ENCODE results near the gene MPST. TPM values are rescaled to one million over a fixed set of nuclear protein-coding genes. Genes with fewer than 3 reads are reported as not detected.

The MPST gene
- total and polyA plus RNA-seq, 2 donors from 2014 or later, result 44.4 to 167 TPM

DNA sequence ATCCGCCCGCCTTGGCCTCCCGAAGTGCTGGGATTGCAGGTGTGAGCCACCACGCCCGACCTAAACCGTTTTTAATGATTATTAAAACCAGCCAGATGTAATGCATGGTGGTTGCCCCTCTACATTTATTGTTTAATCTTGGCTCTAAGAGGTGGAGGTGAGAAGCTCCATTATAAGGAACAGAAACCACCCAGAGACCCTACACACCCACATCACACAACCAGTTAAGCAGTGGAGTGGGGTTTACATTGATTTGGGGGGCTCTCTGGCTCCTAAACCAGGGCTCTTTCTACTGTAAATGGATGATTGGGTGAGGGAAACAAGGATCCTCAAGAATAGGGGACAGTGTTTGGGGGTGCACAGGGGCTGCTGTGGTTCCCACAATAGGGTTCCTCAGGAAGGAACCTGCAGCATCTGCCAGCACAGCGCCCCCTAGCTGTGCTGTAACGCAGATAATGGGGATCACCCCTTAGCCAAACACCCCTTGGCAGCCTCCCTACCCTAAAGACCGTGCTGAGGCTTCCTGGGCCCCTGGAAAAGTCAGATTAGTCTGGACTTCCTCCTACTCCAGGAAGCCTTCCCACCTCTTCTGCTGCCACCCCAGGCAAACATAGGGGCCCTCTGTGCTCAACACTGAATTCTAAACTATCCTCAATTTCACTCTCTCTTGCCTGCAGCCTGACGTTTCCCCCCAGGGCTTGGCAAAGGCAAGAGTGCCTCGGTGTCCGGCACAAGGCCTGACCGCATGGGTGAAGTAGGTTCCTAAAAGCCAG, 2.4 kb downstream of the MPST start:
- peaks cover 0 to 31% (median 5%) of the 10 kb centered on the region in 3 donors for H3K4me1 ChIP-seq (ENCODE audit: control insufficient read depth in 2 of 3, insufficient read depth in 2 of 3, low read depth in 1 of 3, low read length in 3 of 3)
- peak in 2 of 5 donors; percentile 58 to 59 for DNase-seq
- peak overlapping the region in 1 of 2 donors; percentile 39 for H3K27ac ChIP-seq (ENCODE audit: low read depth in 2 of 2, low read length in 2 of 2)

DNA sequence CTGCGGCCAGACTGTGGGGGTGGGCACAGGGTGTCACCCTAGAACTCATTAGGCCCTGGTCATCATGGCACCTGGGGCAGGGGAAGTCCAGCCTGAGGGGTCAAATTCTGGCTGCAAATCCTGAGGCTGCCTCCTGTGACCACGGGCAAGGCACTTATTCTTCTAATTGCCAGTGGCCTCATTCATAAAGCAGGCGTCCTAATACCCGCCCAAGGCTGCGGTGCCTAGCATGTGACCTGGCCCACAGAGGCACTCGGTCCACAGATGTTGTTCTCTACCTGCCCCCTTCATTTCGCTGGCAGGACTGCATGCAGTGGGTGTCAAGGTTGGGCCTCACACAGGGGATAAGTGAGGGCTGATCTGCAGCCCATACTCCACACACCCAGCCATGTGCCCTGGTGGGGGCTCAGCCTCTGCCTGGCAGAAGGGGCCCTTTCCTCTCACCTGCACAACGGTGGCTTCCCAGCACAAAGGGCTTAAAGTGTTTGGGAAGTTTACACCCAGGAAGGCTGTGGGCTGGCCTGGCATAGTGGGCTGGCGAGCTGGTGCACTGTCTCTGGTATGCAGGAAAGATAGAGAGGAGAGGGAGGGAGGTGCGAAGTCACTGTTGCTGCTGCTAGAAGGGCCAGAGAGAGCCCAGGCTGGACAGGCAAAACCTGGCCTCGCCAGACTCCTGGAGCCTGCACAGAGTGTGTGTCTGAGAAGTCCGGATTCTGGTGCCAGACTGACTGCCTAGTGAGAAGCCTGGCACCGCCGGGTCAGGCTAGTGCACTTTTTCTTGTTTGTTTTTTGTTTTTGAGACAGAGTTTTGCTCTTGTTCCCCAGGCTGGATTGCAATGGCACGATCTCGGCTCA, 3.2 kb downstream of the MPST start:
- Histone ChIP-seq H3K9ac (ENCODE audit: low read length in 3 of 3) (peak overlapping the region in 1 of 3 donors; percentile 38), H3K27ac (ENCODE audit: low read depth in 2 of 2, low read length in 2 of 2) (peak overlapping the region in 1 of 2 donors; percentile 39), H3K27me3 (ENCODE audit: control insufficient read depth, insufficient read depth, low read length) (no peaks in the 10 kb centered on the region), H3K4me1 (ENCODE audit: control insufficient read depth in 2 of 3, insufficient read depth in 2 of 3, low read depth in 1 of 3, low read length in 3 of 3) (peaks cover 0 to 30% (median 5%) of the 10 kb centered on the region in 3 donors), H3K4me3 (ENCODE audit: low read length in 3 of 3) (no peak overlapping the region), H3K9me3 (ENCODE audit: control insufficient read depth in 2 of 3, insufficient read depth in 1 of 3, low read length in 3 of 3) (no peaks in the 10 kb centered on the region), H3K36me3 (ENCODE audit: control insufficient read depth in 2 of 3, insufficient read depth in 3 of 3, low read length in 3 of 3) (peaks cover 2 to 11% (median 2%) of the 10 kb centered on the region in 3 donors)
- no peak for FAIRE-seq
- peak in 1 of 5 donors; percentile 59 for DNase-seq
- TF ChIP-seq, protein P1, sequence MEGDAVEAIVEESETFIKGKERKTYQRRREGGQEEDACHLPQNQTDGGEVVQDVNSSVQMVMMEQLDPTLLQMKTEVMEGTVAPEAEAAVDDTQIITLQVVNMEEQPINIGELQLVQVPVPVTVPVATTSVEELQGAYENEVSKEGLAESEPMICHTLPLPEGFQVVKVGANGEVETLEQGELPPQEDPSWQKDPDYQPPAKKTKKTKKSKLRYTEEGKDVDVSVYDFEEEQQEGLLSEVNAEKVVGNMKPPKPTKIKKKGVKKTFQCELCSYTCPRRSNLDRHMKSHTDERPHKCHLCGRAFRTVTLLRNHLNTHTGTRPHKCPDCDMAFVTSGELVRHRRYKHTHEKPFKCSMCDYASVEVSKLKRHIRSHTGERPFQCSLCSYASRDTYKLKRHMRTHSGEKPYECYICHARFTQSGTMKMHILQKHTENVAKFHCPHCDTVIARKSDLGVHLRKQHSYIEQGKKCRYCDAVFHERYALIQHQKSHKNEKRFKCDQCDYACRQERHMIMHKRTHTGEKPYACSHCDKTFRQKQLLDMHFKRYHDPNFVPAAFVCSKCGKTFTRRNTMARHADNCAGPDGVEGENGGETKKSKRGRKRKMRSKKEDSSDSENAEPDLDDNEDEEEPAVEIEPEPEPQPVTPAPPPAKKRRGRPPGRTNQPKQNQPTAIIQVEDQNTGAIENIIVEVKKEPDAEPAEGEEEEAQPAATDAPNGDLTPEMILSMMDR (IDR thresholded peaks at IDR 0.05; ENCODE audit: borderline replicate concordance, extremely low read depth, insufficient read depth), result no peak
- intact Hi-C loops (cut with DNase I), result no loop called here

More for the DNA sequence above, 2.4 kb downstream of the MPST start:
- Histone ChIP-seq H3K9ac (ENCODE audit: low read length in 3 of 3) (peak overlapping the region in 1 of 3 donors; percentile 38), H3K27me3 (ENCODE audit: control insufficient read depth, insufficient read depth, low read length) (no peaks in the 10 kb centered on the region), H3K36me3 (ENCODE audit: control insufficient read depth in 2 of 3, insufficient read depth in 3 of 3, low read length in 3 of 3) (peaks cover 2 to 8% (median 2%) of the 10 kb centered on the region in 3 donors), H3K9me3 (ENCODE audit: control insufficient read depth in 2 of 3, insufficient read depth in 1 of 3, low read length in 3 of 3) (no peaks in the 10 kb centered on the region), H3K4me3 (ENCODE audit: low read length in 3 of 3) (no peak overlapping the region)
- intact Hi-C loops (cut with DNase I), result no loop called here
- FAIRE-seq, result no peak
- TF ChIP-seq, protein P1 (IDR thresholded peaks at IDR 0.05; ENCODE audit: borderline replicate concordance, extremely low read depth, insufficient read depth), result peak; percentile 56

DNA sequence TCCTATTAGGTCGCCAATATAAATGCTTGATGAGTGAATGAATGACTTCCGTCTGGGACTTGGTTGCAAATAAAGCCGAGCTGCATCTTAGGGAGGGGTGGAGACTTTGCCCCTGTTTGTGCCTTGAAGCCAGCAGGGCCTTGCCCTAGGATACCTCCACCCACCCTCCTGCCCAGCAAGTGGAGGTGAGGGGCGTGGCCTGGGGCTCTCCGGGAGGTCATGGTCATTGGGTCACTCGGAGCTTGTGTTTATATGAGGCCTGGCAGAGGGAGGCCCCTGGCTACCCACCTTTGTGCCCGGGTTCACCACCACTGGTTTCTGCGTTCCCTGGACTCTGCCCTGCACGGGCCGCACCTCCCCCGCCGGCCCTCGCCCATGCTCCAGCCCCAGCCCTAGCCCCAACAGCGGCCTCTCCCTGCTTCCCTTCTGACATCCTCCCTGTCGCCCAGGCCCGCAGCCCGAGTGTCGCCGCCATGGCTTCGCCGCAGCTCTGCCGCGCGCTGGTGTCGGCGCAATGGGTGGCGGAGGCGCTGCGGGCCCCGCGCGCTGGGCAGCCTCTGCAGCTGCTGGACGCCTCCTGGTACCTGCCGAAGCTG, 4.3 kb downstream of the MPST start:
- no peak for FAIRE-seq
- Histone ChIP-seq H3K27ac (ENCODE audit: low read depth in 2 of 2, low read length in 2 of 2) (peak overlapping the region in 1 of 2 donors; percentile 43), H3K9me3 (ENCODE audit: control insufficient read depth in 2 of 3, insufficient read depth in 1 of 3, low read length in 3 of 3) (no peaks in the 10 kb centered on the region), H3K27me3 (ENCODE audit: control insufficient read depth, insufficient read depth, low read length) (no peaks in the 10 kb centered on the region), H3K4me1 (ENCODE audit: control insufficient read depth in 2 of 3, insufficient read depth in 2 of 3, low read depth in 1 of 3, low read length in 3 of 3) (peaks cover 0 to 21% (median 5%) of the 10 kb centered on the region in 3 donors), H3K36me3 (ENCODE audit: control insufficient read depth in 2 of 3, insufficient read depth in 3 of 3, low read length in 3 of 3) (peaks cover 2 to 12% (median 2%) of the 10 kb centered on the region in 3 donors), H3K4me3 (ENCODE audit: low read length in 3 of 3) (no peak overlapping the region), H3K9ac (ENCODE audit: low read length in 3 of 3) (no peak overlapping the region)
- intact Hi-C loops (cut with DNase I), result no loop called here
- TF ChIP-seq, protein P1 (IDR thresholded peaks at IDR 0.05; ENCODE audit: borderline replicate concordance, extremely low read depth, insufficient read depth), result no peak
- DNase-seq, result peak in 2 of 5 donors; percentile 37 to 54

Measured in kidney (tissue), 14 donors.